Measurements from ENCODE around the gene SUSD5.
"Not testable (repeated sequence)": the region's sequence is repeated elsewhere in the genome, so short reads cannot be mapped to it uniquely, and the experiment has no call there.

Gene SUSD5

DNA sequence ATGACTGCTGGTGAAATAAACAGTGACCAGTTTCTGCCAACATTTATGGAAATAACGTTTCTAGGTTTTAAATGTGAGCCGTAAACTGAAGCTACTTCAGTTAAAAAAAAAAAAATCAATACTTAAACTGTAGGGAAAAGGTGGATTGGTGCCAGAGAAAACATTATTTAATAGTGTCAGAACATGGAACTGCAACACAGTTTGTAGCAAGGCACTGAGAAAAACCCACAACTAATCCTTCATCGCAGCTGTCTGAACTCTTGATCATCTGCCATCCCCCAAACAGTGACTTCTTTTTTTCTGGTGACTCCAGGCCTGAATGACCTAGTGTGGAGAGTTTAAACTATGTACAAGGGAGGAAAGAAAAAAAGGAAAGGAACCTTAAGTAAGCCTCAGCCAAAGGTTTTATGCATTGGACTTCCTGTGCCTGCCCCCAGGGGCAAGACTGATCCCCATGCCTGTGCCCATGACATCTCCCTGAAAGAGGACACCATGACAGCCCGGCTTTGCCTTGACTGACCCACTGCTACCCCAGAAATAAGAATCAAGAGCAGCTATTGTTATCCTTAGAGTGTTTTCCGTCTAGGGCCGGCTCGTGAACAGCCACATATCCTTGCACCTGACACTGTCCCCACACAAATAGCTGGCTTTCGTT is 71.7 kb downstream of the SUSD5 start:
- no peak for DNase-seq

DNA sequence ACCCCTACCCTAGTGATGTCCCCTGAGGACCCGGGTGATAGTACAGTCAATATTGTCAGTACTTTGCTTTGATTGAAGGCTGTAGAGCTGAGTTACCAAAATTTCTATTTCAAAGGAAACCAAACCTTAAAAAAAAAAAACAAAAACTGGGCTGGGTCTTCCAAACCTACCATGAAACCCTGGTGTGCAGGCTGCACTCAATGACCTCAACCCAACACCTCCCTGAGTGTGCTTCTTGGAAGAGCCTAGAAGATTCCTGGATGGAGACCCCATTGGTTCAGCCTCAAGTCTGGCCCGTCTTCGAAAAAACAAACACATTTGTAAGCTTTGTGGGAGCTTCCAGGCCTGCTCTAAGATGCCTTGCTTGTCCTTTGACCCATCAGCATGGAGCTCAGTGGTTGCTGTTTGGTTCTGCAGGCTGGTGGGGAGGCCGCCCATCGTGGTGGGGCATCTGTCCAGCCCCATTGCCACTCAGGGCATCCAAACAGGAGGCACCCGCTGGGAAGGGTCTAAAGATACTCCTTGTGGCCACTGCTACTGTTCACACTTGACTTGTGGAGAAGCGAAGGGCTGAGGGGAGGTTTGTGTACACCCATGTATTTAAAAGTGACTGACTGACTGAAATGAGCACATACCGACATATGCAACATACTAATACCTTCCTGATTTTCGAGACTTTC is 72.6 kb downstream of the SUSD5 start:
- no peak for DNase-seq

DNA sequence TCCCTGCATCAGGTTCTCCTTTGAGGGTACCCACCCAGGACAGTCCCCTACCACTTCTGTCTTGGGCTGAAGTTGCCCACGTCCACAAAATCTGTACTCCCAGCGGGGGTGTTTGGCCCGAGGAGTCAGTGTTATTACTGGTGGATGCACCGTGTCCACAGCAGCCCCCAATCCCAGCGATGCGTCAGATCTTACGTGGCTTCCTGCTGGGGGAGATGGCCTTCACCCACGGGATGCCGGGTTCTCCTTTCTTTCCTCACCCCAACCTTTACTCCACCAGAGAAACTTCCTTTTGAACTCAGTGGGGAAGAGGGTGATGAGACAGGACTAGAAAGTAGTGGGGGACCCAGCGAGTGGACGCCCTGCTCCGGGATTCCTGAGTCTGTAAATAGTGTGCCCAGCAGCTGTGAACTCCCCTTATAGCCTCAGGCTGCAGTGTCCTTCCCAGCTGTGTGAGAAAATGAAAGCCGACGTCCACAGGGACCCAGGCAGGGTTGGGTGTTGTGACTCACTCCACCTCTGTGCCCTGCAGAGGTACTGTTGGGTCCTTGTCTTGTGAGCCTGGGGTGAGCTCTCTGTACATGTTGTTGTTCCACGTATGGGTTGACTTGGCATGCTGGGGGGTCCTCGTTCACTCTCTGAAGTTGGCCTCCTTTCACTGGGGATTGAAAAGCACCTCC is 73.2 kb downstream of the SUSD5 start:
- DNase-seq: no peak

DNA sequence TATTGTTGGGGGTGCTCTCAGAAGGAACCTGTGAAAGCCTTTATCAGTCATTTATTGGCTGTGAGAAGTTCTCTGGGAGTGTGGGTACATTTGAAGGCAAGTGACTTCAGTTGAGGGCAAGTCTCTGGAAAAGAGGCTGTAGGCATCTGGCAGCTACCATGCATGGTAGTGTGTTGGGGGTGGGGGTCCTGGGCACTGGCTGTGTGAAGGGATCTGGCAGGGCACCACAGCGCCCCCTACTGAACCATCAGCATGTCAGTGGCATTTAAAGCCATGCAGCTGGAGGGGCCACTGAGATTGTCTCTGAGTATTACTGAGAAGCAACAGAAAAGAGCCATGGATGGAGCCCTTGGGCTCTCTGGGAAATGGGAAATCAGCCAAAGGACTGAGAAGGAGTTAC is 74.2 kb downstream of the SUSD5 start:
- peak in 1 of 4 experiments; percentile 19 for DNase-seq

DNA sequence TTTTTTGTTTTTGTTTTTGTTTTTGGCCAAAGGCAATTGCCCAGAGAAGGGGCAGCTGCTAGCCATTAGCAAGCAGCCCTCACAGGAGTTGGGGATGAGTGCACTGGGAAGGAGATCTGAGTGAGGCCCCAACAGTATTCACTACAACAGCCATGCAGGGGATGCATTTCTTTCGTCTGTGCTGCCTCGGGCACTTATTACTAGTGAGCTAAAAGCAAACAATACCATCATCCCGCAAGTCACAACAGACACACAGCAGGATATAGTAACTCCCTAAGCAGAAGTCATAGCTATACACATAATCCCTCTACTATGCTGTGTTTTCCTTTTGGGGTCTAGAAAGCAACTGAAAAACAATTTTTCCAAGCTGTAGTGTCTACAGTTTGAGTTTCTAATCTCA is 77.6 kb downstream of the SUSD5 start:
- no peak for DNase-seq

DNA sequence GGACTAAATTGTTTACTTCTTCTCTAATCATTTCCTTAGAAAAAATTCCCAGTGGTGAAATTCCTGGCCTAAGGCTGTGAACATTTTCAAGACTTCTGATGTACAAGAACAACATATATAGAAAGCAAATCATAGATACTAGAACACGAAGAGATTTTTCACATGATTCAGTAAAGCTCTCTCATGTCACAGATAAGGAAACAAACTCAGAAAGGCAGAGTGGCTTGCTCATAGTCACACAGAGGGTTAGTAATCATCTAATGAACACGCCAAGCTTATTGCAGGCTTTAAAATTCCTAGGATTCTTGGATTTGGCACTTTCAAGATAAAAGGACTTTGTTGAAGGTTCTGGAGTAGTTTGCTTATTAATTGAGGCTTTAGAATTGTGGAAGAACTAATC is 78.6 kb downstream of the SUSD5 start:
- DNase-seq: no peak

DNA sequence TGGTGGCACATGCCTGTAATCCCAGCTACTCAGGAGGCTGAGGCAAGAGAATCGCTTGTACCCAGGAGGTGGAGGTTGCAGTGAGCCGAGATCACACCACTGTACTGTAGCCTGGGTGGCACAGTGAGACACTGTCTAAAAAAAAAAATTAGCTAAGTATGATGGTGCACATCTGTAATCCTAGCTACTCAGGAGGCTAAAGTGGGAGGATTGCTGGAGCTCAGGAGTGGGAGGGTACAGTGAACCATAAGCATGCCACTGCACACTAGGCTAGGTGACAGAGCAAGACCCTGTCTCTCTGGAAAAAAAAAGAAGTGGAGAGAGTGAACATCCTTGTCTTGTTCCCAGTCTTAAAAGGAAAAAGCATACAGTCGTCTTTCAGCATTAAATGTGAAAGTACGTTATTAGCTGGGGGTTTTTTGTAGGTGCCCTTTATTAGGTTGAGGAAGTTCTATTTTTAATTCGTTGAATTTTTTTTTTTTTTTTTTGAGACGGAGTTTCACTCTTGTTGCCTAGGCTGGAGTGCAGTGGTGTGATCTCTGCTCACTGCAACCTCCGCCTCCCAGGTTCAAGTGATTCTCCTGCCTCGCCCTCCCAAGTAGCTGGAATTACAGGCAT is 79.5 kb downstream of the SUSD5 start:
- not testable (repeated sequence) for DNase-seq

DNA sequence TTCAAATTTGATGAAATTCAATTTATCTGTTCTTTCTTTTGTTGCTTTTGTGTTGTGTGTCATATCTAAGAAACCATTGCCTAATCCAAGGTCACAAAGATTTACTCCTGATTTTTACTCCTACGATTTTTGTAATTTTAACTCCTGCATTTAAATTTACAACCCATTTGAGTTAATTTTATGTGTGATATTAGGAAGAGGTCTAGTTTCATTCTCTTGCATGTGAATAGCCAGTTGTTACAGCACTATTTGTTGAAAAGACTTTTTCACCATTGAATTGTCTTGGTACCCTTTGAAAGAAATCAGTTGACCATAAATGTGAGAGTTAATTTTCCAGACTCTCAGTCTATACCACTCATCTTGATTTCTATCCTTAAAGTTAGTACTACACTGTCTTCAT is 80.9 kb downstream of the SUSD5 start:
- no peak for DNase-seq

DNA sequence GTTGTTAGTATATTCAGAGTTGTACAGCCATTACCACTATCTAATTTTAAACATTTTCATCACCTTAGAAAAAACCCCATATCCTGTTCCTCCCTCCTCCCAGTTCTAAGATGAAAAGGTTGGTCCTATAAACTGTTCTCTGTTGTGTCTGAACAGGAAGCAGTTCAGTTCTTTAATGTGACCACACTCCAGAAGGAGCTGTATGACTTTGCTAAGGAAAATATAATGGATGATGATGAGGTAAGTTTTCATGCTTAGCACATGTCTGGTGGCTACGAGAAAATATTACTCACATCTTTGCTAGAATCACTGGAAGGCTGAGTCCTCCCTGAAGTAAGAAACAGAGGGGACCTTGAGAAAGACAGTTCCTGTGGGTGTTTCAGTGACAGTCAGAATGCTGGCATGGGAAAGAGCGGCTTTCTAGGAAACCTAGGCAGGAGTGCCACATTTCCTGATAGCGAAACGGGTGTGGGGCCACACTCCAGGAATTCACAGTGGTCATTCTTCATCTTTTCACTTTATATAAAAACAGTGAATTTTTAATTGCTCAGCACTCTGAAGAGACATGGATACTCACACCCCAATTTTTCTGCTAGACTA is 84.5 kb downstream of the SUSD5 start:
- no peak for DNase-seq

DNA sequence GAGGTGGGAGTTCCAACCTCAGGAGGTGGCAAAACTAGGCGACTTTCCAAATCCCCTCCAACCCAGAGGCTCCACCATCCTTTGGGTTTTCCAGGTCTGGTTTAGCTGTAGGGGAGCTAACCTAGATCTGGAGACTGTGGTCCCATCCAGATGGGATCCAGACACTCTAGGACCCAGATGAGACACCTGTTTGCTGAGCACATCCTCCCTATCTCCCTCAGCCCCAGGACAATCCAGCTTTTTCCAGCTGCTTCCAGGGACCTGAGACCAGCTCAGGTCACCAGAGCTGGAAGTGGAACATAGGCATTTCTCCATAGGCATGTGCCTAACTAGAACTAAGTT is 86.6 kb downstream of the SUSD5 start:
- DNase-seq: no peak

DNA sequence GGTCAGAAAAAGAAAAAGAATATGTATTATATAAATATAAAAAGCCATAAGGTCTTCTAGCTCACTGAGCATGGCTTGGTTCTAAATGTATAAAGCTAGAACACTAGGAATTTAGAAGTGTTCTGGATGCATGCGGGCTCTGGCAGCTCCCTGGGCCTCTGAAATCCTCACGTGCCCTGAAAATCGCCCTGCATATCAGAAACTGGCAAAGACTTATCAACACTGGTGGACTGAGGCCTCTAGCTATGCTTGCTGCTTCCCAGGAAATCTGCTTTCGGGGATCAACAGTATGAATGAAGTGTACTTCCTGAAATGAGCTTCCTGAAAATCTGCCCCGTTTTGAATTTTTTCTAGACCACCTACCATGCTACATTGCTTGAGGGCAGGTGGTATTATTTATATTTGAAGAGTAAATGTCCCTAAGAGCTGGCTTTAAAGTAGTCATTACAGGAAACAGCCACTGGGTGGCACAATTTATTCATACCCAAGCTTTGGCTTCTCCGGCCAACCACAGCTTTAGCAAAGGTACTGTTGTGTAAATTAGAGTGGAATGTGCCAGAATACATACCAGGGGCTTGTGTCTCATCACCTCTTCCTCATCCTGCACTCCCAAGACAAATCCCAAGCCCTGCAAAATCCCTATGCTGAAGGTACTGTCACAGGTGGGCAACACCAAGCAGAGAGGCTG is 87.1 kb downstream of the SUSD5 start:
- DNase-seq: no peak

DNA sequence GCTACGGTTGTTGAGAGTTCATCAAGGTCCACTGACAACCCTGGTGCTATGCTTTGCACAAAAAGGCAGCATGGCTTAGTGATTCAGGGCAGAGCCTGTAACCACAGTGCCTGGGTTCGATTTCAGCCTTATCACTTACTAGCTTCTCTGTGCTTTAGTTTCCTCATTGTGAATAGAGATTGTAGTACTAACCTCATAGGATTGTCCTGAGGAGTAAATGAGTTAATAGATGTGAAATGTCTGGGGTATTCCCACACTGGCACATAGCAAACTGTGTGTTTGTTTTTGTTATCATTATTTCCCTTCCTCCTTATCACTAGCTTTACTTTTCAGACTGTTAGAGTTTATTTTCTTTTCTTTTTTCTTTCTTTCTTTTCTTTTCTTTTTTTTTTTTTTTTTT is 88.5 kb downstream of the SUSD5 start:
- DNase-seq: no peak

DNA sequence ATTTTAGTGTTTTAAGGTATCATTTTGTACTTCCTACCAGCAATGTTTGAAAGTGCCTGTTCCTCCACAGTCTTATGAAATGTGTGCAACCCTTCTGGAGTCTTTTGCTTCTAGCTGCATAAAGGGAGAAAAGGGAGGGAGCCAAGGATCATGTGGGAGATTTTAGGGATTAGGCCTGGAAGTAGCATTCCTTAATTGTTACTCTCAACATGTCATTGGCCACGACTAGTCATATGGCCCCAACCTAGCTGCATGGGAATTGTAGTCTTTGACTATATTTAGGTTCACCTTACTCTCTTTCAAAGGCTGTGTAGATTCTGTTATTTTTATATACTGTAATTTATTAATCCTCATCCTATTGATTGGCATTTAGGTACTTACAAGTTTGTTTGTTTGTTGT is 89.9 kb downstream of the SUSD5 start:
- DNase-seq: no peak

DNA sequence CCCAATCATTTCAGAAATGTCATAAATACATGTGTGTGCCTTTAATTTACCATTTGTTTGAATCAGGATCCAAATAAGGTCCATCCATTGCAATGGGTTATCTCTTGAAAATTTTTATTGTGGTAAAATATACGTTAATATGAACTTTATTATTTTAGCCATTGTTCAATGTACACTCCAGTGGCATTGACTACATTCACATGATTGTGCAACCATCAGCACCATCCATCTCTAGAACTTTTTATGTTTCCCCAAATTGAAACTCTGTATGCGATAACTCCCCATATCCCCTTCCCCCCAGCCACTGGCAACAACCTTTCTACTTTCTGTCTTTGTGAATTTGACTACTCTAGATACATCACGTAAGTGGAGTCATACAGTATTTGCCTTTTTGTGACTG is 92.8 kb downstream of the SUSD5 start:
- no peak for DNase-seq

DNA sequence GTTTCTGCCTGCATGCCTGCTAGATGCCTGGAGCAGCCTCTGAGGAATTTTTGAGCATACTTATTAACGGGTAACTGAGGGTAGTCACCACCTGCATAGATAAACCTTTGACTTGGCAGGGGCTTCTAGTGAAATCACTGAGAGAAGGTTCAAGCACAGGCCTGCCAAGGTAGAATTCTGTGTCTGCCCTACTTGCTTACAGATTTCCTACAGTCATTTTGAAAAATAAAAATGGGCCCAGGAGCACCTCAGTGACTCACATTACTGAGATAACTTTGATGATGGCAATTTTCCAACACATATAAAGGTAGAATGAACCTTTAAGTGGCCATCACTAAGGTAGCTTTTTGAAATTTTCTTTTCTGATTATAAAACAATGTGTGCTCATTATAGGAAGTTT is 94.0 kb downstream of the SUSD5 start:
- DNase-seq: no peak

DNA sequence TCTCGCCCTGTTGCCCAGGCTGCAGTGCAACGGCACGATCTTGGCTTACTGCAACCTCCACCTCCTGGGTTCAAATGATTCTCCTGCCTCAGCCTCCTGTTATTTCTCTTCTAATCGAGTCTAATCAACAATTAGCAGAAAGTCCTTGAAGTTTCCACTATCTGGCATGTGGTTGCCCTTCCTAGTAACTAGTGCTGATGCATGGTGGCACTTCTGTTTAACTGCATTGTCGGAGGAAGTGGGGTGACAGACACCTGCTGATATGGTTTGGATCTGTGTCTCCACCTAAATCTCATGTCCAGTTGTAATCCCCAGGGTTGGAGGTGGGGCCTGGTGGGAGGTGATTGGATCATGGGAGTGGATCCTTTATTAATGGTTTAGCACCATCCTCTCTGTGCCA is 95.6 kb downstream of the SUSD5 start:
- DNase-seq: no peak

DNA sequence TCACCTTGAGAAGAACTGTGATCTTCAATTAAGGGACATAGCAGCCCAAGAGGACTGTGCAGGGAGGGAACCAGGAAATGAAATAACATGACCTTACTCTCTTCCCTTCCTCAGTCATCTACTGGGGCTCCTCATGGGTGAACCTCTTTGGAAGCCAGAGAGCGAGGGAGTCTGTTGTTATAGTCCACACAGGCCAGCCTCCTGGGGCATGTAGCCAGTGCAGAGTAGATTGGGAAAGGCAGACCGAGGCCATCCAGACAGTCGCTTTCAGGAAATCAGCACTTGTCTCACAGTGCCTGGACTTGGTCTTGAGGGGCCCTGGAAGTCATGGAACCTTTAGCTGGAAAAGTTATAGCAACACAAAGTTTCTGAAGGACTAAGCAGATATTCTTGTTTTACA is 98.7 kb downstream of the SUSD5 start:
- DNase-seq: no peak

DNA sequence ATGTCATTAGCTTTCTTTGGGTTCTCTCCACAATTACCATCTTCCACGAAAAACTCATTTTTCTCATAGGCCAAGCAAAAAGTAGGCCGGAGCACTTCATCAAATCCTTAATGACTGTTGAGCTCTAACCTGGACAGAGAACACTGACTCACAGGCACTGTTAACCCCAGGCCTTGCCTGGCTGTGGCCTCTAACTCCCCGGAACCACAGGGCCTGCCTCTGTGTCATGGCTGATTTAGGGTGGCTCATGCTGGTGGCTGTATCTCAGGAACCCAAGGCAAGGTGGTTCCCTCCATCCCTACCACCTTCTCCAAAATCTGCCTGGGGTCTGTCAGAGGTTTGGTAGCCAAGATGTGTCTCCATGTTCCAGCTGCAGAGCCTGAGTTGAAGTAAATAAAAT is 101.1 kb downstream of the SUSD5 start:
- no peak for DNase-seq

DNA sequence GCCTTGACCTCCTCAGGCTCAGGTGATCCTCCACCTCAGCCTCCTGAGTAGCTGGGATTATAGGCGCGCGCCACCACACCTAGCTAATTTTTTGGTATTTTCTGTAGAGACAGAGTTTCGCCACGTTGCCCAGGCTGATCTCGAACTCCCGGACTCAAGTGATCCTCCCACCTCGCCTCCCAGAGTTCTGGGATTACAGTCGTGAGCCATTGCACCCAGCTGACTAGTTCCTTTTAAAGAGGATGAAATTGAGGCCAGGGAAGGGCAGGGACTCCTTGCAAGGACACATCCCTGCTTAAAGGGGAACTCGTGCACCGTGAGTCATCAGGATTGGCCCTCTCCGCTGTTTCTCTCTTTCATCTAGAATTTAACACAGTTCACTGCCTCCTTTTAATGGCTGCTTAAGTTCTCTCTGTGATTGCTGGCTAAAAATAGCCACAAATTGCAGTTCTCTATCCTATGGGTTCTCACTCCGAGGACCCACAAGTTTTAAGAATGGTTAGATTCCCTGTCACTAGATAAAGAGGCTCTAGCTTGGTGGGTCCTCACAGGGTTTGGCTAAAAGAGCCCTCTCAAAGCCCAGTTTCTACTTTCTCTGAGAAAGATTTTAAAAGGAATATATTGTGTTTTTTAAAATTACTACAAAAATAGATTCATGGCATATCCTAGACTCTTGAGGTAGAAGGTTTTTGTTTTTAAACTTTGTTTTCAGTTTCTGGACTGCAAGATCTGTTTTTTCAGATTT is 103.4 kb downstream of the SUSD5 start:
- DNase-seq: no peak

DNA sequence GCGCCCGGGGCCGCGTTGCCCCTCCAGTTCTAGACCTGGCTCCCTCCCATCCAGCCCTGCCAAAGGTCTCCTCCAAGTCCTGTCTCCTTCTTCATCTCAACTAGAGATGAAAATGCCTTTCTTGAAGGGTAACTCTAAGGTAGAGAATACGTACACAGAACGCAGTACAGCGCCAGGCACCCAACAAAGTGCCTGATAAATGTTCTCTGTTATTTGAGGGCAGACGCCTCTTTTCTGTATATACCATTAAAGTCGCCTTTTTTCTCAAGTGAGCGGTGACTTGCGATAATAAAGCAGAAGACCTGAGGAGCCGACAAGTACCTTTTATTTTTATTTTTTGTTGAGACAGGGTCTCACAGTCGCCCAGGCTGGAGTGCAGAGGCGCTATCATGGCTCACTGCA is 104.0 kb downstream of the SUSD5 start:
- DNase-seq: no peak

DNA sequence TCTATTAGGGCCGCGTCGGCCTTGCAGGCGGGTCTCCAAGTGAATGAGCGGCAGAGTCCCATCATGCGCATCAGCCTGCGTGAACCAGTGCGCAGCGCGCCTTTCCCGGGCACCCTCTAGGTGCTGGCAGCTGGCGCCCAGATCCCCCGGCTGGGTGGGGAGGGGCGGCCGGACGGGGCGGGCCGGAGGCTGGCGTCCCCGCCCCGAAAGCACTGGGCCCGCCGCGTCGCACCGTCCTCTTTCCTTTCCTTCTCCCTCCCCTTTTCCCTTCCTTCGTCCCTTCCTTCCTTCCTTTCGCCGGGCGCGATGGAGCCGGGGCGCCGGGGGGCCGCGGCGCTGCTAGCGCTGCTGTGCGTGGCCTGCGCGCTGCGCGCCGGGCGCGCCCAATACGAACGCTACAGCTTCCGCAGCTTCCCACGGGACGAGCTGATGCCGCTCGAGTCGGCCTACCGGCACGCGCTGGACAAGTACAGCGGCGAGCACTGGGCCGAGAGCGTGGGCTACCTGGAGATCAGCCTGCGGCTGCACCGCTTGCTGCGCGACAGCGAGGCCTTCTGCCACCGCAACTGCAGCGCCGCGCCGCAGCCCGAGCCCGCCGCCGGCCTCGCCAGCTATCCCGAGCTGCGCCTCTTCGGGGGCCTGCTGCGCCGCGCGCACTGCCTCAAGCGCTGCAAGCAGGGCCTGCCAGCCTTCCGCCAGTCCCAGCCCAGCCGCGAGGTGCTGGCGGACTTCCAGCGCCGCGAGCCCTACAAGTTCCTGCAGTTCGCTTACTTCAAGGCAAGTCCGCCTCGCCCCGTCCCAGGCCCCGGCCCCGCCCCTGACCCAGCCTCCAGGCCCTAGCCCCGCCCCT is 104.6 kb downstream of the SUSD5 start, which contains the start of gene CRTAP:
CRTAP (plus strand) TSS at position 243 of the 850 bp plus-strand sequence; CDS start at position 307, 64 bp downstream.
- peak; percentile 65 to 76 (median 72) for DNase-seq
